Testis (tissue), 3 donors: ENCODE data around the gene INAVA. TPM values are rescaled to one million over a fixed set of nuclear protein-coding genes. Genes with fewer than 3 reads are reported as not detected.
"Not testable (repeated sequence)": the region's sequence is repeated elsewhere in the genome, so short reads cannot be mapped to it uniquely, and the experiment has no call there.

ENCODE experiments used
- DNase-seq: peaks from one replicate; pipeline ENCODE4 v3.0.0-alpha.2; 2019
- H3K27ac ChIP-seq, 2 donors: fragments of 200-600 bp; sonication (generic); one replicate each; pipeline ENCODE4 v1.5.1; 2019
- H3K27me3 ChIP-seq: fragments of 200-600 bp; sonication (generic); one replicate; pipeline ENCODE4 v1.5.1; 2019
- H3K36me3 ChIP-seq: fragments of 200-600 bp; sonication (generic); one replicate; pipeline ENCODE4 v1.5.1; 2017; ENCODE audit warnings: low read depth; ENCODE audit errors: missing control alignments
- H3K4me1 ChIP-seq: fragments of 200-600 bp; sonication (generic); one replicate; pipeline ENCODE4 v1.5.1; 2019
- H3K4me3 ChIP-seq, 2 donors: fragments of 200-600 bp; sonication (generic); one replicate each; pipeline ENCODE4 v1.5.1; 2017 to 2019
- H3K9me3 ChIP-seq: fragments of 200-600 bp; sonication (generic); one replicate; pipeline ENCODE4 v1.5.1; 2017
- POLR2A ChIP-seq: fragments of 450-650 bp; IDR thresholded peaks from one replicate; pipeline ENCODE4 v1.6.1; 2017; ENCODE audit warnings: antibody characterized with exemption, mild to moderate bottlenecking, moderate library complexity
- WGBS, 2 donors: methylation state at CpG; one replicate each; pipeline ENCODE4 v1.1.5; 2018; 5-methylcytosine and 5-hydroxymethylcytosine counted together
- intact Hi-C: fragments of 100-400 bp; cut with DNase I; formaldehyde crosslinking; loops from one replicate; pipeline ENCODE4 v1.15.1; 2023; ENCODE audit warnings: low total_unique reads
- polyA plus RNA-seq: library from polyadenylated mRNA; stranded (reverse); fragments of 350-450 nt; fragmentation: Illumina TruSeq; extraction: RNeasy Lipid Tissue Mini Kit (QIAGEN cat#74804); gene quantifications from one replicate; pipeline ENCODE4 v1.2.3, GENCODE V29; 2014; ENCODE audit warnings: low read depth, low replicate concordance; ENCODE audit not compliant: insufficient read depth
- total RNA-seq, 2 donors: library from RNA; depleted of rRNA; stranded (reverse); fragments of >200 nt; gene quantifications; one replicate each; pipeline ENCODE4 v1.2.3, GENCODE V29; 2016
- TF ChIP-seq, protein P1 (sequence below), 3 experiments: fragments of 450-650 bp in 2 of 3; fragments of 200-600 bp in 1 of 3; sonication (generic) in 1 of 3; IDR thresholded peaks; one replicate each; pipeline ENCODE4 v1.5.1; 2016 to 2019; ENCODE audit warnings: antibody characterized with exemption in 3 of 3, mild to moderate bottlenecking in 2 of 3, moderate library complexity in 1 of 3

The INAVA gene
- total and polyA plus RNA-seq, 3 donors from 2014 or later, result 1.5 to 5.8 (median 2.3) TPM

DNA sequence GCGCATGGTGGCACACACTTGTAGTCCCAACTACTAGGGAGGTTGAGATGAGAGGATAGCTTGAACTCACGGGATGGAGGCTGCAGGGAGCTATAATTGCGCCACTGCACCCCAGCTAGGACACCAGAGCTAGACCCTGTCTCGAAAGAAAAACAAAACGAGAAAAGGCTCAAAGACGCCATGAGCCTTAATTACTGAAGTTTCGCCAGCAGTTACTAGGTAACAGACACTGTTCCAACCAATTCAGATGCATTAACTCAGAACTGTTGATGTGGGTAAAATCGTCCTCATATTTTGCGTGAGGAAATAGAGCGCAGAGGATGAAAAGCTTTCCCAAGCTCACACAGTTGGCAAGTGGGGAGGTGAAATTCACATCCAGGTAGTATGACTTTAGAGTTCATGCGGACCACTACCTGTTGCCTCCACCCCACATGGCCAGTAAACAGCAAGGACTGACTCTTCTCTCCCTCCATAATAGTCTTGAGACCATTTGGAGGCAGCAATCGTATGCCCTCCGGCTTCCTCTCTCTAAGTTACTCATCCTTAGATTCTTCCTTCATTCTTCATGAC, 40.1 kb downstream of the INAVA start:
- Histone ChIP-seq H3K9me3 (no peaks in the 10 kb centered on the region), H3K4me3 (no peak overlapping the region), H3K27ac (no peak overlapping the region), H3K4me1 (no peaks in the 10 kb centered on the region), H3K36me3 (no peaks in the 10 kb centered on the region), H3K27me3 (no peaks in the 10 kb centered on the region)
- intact Hi-C loops, result no loop called here
- WGBS, 2 donors, result 80 to 85% methylated on average over 13 of the region's 13 CpGs
- TF ChIP-seq, protein P1, sequence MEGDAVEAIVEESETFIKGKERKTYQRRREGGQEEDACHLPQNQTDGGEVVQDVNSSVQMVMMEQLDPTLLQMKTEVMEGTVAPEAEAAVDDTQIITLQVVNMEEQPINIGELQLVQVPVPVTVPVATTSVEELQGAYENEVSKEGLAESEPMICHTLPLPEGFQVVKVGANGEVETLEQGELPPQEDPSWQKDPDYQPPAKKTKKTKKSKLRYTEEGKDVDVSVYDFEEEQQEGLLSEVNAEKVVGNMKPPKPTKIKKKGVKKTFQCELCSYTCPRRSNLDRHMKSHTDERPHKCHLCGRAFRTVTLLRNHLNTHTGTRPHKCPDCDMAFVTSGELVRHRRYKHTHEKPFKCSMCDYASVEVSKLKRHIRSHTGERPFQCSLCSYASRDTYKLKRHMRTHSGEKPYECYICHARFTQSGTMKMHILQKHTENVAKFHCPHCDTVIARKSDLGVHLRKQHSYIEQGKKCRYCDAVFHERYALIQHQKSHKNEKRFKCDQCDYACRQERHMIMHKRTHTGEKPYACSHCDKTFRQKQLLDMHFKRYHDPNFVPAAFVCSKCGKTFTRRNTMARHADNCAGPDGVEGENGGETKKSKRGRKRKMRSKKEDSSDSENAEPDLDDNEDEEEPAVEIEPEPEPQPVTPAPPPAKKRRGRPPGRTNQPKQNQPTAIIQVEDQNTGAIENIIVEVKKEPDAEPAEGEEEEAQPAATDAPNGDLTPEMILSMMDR (IDR thresholded peaks at IDR 0.05), result no peak
- no peak for TF ChIP-seq POLR2A
- no peak for DNase-seq

DNA sequence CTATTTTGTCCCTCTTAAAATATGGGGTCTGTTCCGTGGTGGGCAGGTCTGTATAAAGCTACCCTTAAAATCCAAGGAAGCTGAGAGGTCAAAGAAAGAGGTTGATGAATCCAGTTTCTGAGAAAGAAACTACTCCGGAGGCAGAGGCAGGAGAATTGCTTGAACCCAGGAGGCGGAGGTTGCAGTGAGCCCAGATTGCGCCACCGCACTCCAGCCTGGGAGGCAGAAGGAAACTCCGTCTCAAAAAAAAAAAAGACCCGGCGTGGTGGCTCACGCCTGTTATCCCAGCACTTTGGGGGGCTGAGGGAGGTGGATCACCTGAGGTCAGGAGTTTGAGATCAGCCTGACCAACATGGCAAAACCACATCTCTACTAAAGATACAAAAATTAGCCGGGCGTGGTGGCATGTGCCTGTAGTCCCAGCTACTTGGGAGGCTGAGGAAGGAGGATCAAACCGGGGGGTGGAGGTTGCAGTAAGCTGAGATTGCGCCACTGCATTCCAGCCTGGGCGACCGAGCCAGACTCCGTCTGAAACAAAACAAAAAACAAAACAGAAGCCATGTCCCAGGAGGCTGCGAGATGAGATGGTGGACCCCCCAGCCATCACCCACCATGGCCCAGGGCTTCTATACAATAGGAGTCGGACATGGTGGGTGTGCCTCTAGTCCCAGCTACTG, 40.7 kb downstream of the INAVA start:
- H3K36me3 ChIP-seq, H3K27ac ChIP-seq, H3K4me1 ChIP-seq, DNase-seq, H3K9me3 ChIP-seq, H3K4me3 ChIP-seq, H3K27me3 ChIP-seq, intact Hi-C loops: not testable (repeated sequence)
- 60 to 79% methylated on average over 18 of the region's 18 CpGs for WGBS, 2 donors

DNA sequence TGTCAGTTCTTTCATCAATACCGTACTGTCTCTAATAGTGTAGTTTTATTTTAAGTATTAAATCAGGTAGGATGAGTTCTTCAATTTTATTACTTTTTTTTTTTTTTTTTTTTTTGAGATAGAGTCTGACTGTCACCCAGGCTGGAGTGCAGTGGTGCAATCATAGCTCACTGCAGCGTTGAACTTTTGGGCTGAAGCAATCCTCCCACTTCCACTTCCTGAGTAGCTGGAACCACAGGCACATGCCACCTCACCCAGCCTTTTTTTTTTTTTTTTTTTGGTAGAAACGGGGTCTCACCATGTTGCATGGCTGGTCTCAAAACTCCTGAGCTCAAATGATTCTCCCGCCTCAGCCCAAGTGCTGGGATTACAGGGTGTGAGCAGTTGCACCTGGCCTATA, 44.3 kb downstream of the INAVA start:
- H3K27ac ChIP-seq, result no peak overlapping the region
- no peaks in the 10 kb centered on the region for H3K9me3 ChIP-seq
- H3K27me3 ChIP-seq, result no peaks in the 10 kb centered on the region
- TF ChIP-seq POLR2A, result no peak
- TF ChIP-seq, protein P1 (IDR thresholded peaks at IDR 0.05), result no peak
- 57 to 65% methylated on average over 4 of the region's 4 CpGs for WGBS, 2 donors
- intact Hi-C loops, result no loop called here
- H3K4me3 ChIP-seq, result no peak overlapping the region
- no peak for DNase-seq
- no peaks in the 10 kb centered on the region for H3K36me3 ChIP-seq
- no peaks in the 10 kb centered on the region for H3K4me1 ChIP-seq

DNA sequence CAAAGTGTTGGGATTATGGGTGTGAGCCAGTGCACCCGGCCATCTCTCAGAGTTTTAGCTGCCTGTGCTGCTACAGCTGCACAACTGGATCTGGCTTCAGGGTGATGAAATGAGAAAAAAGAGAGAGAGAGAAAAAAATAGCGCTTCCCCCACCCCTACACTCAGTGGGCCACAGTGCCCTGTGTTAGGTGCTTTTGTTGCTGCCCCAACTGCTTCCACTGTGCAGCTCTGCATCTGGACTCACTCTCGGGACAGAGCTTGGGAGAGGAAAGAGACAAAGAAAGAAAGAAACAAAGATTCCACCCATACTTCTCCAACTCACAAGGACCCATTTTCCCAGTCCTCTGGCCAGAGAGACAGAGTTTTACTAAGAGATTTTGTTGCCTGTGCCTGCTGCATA, 50.4 kb downstream of the INAVA start:
- Histone ChIP-seq H3K27ac (peak overlapping the region in 1 of 2 donors; percentile 59), H3K4me1 (no peaks in the 10 kb centered on the region), H3K36me3 (no peaks in the 10 kb centered on the region), H3K4me3 (no peak overlapping the region), H3K27me3 (no peaks in the 10 kb centered on the region), H3K9me3 (no peaks in the 10 kb centered on the region)
- DNase-seq, result no peak
- TF ChIP-seq, protein P1 (IDR thresholded peaks at IDR 0.05), result no peak
- TF ChIP-seq POLR2A, result no peak
- intact Hi-C loops, result no loop called here
- WGBS, 2 donors, result 48 to 60% methylated on average over 3 of the region's 3 CpGs

DNA sequence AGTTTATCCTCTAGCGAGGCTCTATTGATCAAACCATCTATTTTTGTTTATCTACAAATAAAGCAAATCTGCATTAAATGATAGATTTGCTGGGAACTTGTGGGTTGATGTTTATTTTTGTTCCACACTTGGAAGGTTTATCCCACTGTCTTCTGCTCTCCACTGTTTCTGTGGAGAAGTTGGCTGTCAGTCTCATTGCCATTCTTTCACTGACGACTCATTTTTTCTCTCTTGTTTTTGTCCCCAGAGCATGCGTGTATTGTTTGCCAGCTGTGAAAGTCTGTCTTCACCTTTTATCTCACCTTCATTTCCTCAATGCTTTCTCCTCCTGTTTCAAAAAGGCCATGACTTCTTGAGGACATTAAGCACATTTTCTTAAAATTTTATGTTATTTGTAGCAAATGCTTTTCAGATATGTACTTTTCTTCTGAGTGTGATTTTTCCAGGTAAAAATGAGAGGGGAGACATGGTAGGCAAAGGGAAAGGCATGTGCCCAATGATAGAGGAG, 52.4 kb downstream of the INAVA start:
- intact Hi-C loops, result no loop called here
- TF ChIP-seq POLR2A, result no peak
- TF ChIP-seq, protein P1 (IDR thresholded peaks at IDR 0.05), result no peak
- H3K9me3 ChIP-seq, result no peaks in the 10 kb centered on the region

More for the DNA sequence above, 52.4 kb downstream of the INAVA start:
- Histone ChIP-seq H3K27ac (no peak overlapping the region), H3K4me3 (no peak overlapping the region), H3K27me3 (no peaks in the 10 kb centered on the region), H3K36me3 (no peaks in the 10 kb centered on the region), H3K4me1 (no peaks in the 10 kb centered on the region)
- WGBS, 2 donors, result 95 to 96% methylated on average over 3 of the region's 3 CpGs
- DNase-seq, result no peak
